Measurements from ENCODE around the gene ZNF583.

DNA sequence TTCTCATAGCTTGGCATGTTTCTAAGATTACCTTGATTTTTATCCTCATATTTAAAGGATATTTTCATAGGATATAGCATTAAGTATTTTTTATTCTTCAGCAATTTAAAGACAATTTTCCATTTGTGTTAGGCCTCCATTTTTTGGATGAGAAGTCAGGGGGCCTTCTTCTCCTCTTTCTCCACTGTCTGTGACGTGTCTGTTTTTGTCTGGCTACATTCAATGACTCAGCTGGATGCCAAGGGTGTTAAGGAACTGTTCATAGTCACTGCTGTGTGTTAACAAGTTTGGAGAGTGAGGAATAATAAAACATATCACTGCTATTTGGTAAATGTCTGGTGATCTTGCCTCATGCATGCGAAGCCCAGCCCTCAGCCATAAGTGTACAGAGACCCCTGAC, 47.2 kb upstream of the ZNF583 start:
- TF ChIP-seq CTCF (IDR thresholded peaks at IDR 0.05) (no peak), POLR2A (IDR thresholded peaks at IDR 0.05; ENCODE audit: low read depth) (no peak)

All from esophagus muscularis mucosa (tissue), 3 donors.